DOHH2 (cell line): ENCODE data around the gene BRIX1.

ENCODE experiments used
- H3F3A ChIP-seq: fragments of 200-600 bp; sonication (generic), shearing (Covaris generic); 2 replicates; pipeline ENCODE4 v1.6.0; 2016; ENCODE audit warnings: antibody characterized with exemption, mild to moderate bottlenecking; ENCODE audit not compliant: control insufficient read depth, insufficient read depth
- H3K27ac ChIP-seq: fragments of 200-600 bp; sonication (generic); 2 replicates; pipeline ENCODE4 v1.5.1; 2014; ENCODE audit warnings: low read depth, mild to moderate bottlenecking, low read length, moderate library complexity
- H3K27me3 ChIP-seq: fragments of 200-600 bp; sonication (generic); 2 replicates; pipeline ENCODE4 v1.6.1; 2014; ENCODE audit warnings: mild to moderate bottlenecking, low read length, mixed read lengths; ENCODE audit not compliant: control insufficient read depth
- H3K36me3 ChIP-seq: fragments of 200-600 bp; sonication (generic); 2 replicates; pipeline ENCODE4 v1.6.1; 2014; ENCODE audit warnings: mild to moderate bottlenecking, low read length, moderate library complexity, mixed read lengths; ENCODE audit not compliant: control insufficient read depth
- H3K4me1 ChIP-seq: fragments of 200-600 bp; sonication (generic); 2 replicates; pipeline ENCODE4 v1.6.1; 2014; ENCODE audit warnings: mild to moderate bottlenecking, low read length, mixed read lengths; ENCODE audit not compliant: control insufficient read depth
- H3K4me2 ChIP-seq: fragments of 200-600 bp; sonication (generic); 2 replicates; pipeline ENCODE4 v1.6.0; 2014; ENCODE audit warnings: mild to moderate bottlenecking, low read length, moderate library complexity
- H3K4me3 ChIP-seq: fragments of 200-600 bp; sonication (generic); 2 replicates; pipeline ENCODE4 v1.5.1; 2014; ENCODE audit warnings: mild to moderate bottlenecking, low read length, mixed read lengths
- H3K79me2 ChIP-seq: fragments of 200-600 bp; sonication (generic); 2 replicates; pipeline ENCODE4 v1.6.1; 2014; ENCODE audit warnings: mild to moderate bottlenecking, low read length, mixed read lengths; ENCODE audit not compliant: control insufficient read depth
- H3K9me2 ChIP-seq: fragments of 200-600 bp; sonication (generic); replicated peaks from 2 replicates; pipeline ENCODE4 v1.6.1; 2014; ENCODE audit warnings: mild to moderate bottlenecking, low read length, mixed read lengths; ENCODE audit not compliant: control insufficient read depth
- H3K9me3 ChIP-seq: fragments of 200-600 bp; sonication (generic); 2 replicates; pipeline ENCODE4 v1.6.1; 2014; ENCODE audit warnings: antibody characterized with exemption, low read length, mixed read lengths; ENCODE audit not compliant: control insufficient read depth, insufficient read depth
- H4K20me1 ChIP-seq: fragments of 200-600 bp; sonication (generic); 2 replicates; pipeline ENCODE4 v1.6.0; 2014; ENCODE audit warnings: low read depth, mild to moderate bottlenecking, antibody characterized with exemption, low read length, moderate library complexity; ENCODE audit not compliant: control insufficient read depth, insufficient read depth
- EZH2phosphoT487 ChIP-seq: fragments of 200-600 bp; sonication (generic); IDR thresholded peaks from 2 replicates; pipeline ENCODE4 v1.6.1; 2017; ENCODE audit warnings: borderline replicate concordance, mild to moderate bottlenecking, antibody characterized with exemption, low read length, moderate library complexity, mixed read lengths
- TF ChIP-seq, protein P1 (sequence below): fragments of 200-600 bp; sonication (generic); IDR thresholded peaks from one replicate; pipeline ENCODE4 v1.5.1; 2014; ENCODE audit warnings: antibody characterized with exemption, mild to moderate bottlenecking, low read depth, low read length; ENCODE audit not compliant: poor library complexity, severe bottlenecking

BRIX1 gene

DNA sequence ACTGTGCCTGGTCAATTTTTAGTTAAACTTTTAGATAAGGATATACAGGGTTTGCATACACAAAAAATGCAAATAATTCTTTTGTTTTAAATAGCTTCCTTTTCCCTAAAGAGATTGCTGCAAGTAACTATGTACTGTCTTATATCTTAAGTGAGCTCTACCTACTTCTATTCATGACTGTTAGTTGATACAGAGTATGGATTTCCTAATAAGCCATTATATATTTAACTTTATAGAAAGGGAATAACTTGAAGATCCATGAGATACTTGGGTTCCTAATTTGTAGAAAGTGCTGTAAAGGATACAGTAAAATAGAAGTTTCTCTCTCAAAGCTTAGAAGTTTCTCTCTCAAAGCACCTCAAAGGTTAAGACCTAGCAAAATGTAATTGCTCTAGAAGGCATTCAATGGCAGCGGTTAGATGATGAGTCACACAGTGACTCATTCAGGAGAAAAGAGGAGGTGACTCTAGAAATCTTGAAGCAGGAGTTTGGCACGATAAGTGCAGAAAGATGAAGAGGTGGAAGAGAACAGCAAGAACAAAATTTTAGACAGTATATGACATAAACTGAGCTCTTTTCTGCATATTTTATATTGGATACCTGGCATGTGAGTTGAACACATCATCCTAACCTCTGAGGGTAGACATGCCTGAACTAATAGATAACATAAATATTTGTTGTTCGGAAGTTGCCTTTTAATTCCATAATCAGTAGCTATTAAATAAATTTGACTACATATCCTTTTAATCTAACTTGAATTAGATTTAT is 8.4 kb downstream of the BRIX1 start:
- H3K79me2 ChIP-seq, result peaks cover 49% of the 10 kb centered on the region

DNA sequence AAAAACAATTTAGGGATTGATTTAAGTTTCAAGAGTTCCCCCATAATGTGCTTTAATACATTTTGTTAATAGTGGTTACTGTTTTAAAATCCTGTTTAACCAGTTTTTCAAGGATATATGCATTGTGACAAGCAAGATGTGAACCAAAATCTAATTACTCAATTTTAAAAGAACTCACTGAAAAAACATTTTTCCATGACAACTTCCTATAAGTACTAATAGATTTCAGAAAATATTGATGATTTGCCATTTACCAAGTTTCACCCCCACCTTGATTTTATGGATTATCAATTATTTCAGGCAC is 8.9 kb downstream of the BRIX1 start:
- no peaks in the 10 kb centered on the region for H3K27me3 ChIP-seq
- H3K36me3 ChIP-seq, result peaks cover 82% of the 10 kb centered on the region
- no peak overlapping the region for H3K4me3 ChIP-seq
- no peaks in the 10 kb centered on the region for H3K9me3 ChIP-seq
- no peak for TF ChIP-seq EZH2phosphoT487
- TF ChIP-seq, protein P1, sequence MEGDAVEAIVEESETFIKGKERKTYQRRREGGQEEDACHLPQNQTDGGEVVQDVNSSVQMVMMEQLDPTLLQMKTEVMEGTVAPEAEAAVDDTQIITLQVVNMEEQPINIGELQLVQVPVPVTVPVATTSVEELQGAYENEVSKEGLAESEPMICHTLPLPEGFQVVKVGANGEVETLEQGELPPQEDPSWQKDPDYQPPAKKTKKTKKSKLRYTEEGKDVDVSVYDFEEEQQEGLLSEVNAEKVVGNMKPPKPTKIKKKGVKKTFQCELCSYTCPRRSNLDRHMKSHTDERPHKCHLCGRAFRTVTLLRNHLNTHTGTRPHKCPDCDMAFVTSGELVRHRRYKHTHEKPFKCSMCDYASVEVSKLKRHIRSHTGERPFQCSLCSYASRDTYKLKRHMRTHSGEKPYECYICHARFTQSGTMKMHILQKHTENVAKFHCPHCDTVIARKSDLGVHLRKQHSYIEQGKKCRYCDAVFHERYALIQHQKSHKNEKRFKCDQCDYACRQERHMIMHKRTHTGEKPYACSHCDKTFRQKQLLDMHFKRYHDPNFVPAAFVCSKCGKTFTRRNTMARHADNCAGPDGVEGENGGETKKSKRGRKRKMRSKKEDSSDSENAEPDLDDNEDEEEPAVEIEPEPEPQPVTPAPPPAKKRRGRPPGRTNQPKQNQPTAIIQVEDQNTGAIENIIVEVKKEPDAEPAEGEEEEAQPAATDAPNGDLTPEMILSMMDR, result no peak
- no peaks in the 10 kb centered on the region for H4K20me1 ChIP-seq
- no peak overlapping the region for H3K4me2 ChIP-seq
- H3K79me2 ChIP-seq, result peaks cover 44% of the 10 kb centered on the region
- H3K9me2 ChIP-seq, result no peaks in the 10 kb centered on the region
- H3K4me1 ChIP-seq, result peaks cover 27% of the 10 kb centered on the region
- H3F3A ChIP-seq, result peaks cover 68% of the 10 kb centered on the region
- H3K27ac ChIP-seq, result no peak overlapping the region

More for the DNA sequence above, 8.4 kb downstream of the BRIX1 start:
- no peaks in the 10 kb centered on the region for H3K9me3 ChIP-seq
- TF ChIP-seq EZH2phosphoT487, result no peak
- TF ChIP-seq, protein P1, result no peak
- H3K4me2 ChIP-seq, result no peak overlapping the region
- no peaks in the 10 kb centered on the region for H3K27me3 ChIP-seq
- H3K9me2 ChIP-seq, result no peaks in the 10 kb centered on the region
- H3K36me3 ChIP-seq, result peaks cover 88% of the 10 kb centered on the region
- H3K4me3 ChIP-seq, result no peak overlapping the region
- H3K27ac ChIP-seq, result no peak overlapping the region
- H4K20me1 ChIP-seq, result no peaks in the 10 kb centered on the region
- H3F3A ChIP-seq, result peaks cover 70% of the 10 kb centered on the region
- H3K4me1 ChIP-seq, result peaks cover 26% of the 10 kb centered on the region

DNA sequence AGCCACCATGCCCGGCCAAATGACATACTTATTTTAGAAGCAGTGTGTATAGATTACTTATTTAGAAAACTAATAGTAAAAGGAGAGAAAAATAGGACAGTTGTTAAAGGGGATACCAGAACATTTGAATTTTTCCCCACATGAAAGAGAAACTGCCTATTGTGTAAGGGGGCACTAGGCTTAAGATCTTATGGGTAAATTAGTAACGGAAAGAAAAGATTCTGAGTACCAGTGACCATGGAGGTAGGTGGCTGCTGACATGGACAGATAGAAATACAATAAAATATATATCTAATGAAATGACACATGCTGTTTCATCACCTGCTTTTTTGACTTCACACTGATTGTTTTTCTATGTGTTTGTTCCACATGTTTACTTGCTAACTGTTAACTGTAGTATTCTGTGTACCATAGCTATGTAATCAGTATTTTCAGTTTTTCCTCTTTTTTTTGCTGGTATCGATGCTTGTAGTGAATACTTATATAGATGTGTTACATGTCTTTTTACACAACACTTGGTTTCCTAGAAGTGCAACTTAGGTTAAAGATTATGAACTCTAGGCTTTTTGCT is 10.9 kb downstream of the BRIX1 start:
- no peaks in the 10 kb centered on the region for H3K9me3 ChIP-seq
- H3K4me1 ChIP-seq, result peaks cover 36% of the 10 kb centered on the region
- H3K79me2 ChIP-seq, result peaks cover 41% of the 10 kb centered on the region
- no peak overlapping the region for H3K4me3 ChIP-seq
- no peaks in the 10 kb centered on the region for H3K27me3 ChIP-seq
- H3K36me3 ChIP-seq, result peaks cover 65% of the 10 kb centered on the region
- H3K4me2 ChIP-seq, result no peak overlapping the region
- H3F3A ChIP-seq, result peaks cover 58% of the 10 kb centered on the region
- no peak for TF ChIP-seq EZH2phosphoT487
- H4K20me1 ChIP-seq, result 0 out of 2 replicates have a peak, but pooled peaks cover 1% of the 10 kb centered on the region
- H3K27ac ChIP-seq, result no peak overlapping the region
- H3K9me2 ChIP-seq, result no peaks in the 10 kb centered on the region

DNA sequence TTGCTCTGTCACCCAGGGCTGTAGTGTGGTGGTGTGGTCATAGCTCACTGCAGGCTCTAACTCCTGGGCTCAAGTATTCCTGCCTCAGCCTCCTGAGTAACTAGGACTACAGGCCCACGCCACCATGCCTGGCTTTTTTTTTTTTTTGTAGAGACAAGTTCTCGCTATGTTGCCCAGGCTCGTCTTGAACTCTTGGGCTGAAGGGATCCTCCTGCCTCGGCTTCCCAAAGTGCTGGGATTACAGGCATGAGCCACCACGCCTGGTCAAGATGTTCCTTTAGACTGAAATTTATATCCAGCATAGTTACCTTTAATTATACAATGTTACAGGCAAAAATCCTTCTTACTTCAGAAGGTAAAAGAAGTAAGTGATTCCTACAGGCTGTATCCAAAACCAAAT is 12.3 kb downstream of the BRIX1 start:
- H3K27me3 ChIP-seq, result no peaks in the 10 kb centered on the region
- H3K4me1 ChIP-seq, result peaks cover 40% of the 10 kb centered on the region
- peaks cover 52% of the 10 kb centered on the region for H3F3A ChIP-seq
- no peak overlapping the region for H3K27ac ChIP-seq
- H3K9me3 ChIP-seq, result no peaks in the 10 kb centered on the region
- H3K4me3 ChIP-seq, result no peak overlapping the region
- no peak for TF ChIP-seq EZH2phosphoT487
- peaks cover 56% of the 10 kb centered on the region for H3K36me3 ChIP-seq
- H4K20me1 ChIP-seq, result 0 out of 2 replicates have a peak, but pooled peaks cover 6% of the 10 kb centered on the region
- H3K79me2 ChIP-seq, result peaks cover 45% of the 10 kb centered on the region
- no peaks in the 10 kb centered on the region for H3K9me2 ChIP-seq
- H3K4me2 ChIP-seq, result peak overlapping the region; percentile 55; the same call in 1 of the 2 replicates
